AG09309 (cell line): ENCODE results near the gene BICRA.
"Not testable (repeated sequence)": the region's sequence is repeated elsewhere in the genome, so short reads cannot be mapped to it uniquely, and the experiment has no call there.

ENCODE experiments used
- DNase-seq: peaks from one replicate; pipeline ENCODE4 v3.0.0-alpha.2; 2010; ENCODE audit warnings: low read depth
- H3K4me3 ChIP-seq: 2 replicates; pipeline ENCODE4 v1.5.1; 2011; ENCODE audit warnings: mild to moderate bottlenecking, low read depth, low read length, moderate library complexity; ENCODE audit not compliant: control insufficient read depth
- TF ChIP-seq, protein P1 (sequence below): IDR thresholded peaks from 2 replicates; pipeline ENCODE4 v1.5.1; 2011; ENCODE audit warnings: mild to moderate bottlenecking, low read depth, low read length, inconsistent platforms; ENCODE audit not compliant: insufficient read depth, control insufficient read depth; ENCODE audit errors: missing control alignments

Gene BICRA

DNA sequence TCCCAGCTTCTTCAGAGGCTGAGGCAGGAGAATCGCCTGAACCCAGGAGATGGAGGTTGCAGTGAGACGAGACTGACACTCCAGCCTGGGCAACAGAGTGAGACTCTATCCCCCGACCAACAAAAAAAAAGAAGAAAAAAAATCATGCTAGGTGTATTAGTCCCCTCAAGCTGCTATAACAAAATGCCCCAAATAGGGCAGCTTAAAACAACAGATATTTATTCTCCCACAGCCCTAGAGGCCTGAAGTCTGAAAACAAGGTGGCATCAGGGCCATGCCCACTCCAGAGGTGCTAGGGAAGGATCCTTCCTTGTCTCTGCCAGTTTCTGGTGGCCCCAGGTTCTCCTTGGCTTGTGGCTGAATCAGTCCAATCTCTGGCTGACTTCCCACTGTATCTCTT, 95.7 kb downstream of the BICRA start:
- DNase-seq: no peak
- TF ChIP-seq, protein P1, sequence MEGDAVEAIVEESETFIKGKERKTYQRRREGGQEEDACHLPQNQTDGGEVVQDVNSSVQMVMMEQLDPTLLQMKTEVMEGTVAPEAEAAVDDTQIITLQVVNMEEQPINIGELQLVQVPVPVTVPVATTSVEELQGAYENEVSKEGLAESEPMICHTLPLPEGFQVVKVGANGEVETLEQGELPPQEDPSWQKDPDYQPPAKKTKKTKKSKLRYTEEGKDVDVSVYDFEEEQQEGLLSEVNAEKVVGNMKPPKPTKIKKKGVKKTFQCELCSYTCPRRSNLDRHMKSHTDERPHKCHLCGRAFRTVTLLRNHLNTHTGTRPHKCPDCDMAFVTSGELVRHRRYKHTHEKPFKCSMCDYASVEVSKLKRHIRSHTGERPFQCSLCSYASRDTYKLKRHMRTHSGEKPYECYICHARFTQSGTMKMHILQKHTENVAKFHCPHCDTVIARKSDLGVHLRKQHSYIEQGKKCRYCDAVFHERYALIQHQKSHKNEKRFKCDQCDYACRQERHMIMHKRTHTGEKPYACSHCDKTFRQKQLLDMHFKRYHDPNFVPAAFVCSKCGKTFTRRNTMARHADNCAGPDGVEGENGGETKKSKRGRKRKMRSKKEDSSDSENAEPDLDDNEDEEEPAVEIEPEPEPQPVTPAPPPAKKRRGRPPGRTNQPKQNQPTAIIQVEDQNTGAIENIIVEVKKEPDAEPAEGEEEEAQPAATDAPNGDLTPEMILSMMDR: no peak
- no peak overlapping the region for H3K4me3 ChIP-seq

DNA sequence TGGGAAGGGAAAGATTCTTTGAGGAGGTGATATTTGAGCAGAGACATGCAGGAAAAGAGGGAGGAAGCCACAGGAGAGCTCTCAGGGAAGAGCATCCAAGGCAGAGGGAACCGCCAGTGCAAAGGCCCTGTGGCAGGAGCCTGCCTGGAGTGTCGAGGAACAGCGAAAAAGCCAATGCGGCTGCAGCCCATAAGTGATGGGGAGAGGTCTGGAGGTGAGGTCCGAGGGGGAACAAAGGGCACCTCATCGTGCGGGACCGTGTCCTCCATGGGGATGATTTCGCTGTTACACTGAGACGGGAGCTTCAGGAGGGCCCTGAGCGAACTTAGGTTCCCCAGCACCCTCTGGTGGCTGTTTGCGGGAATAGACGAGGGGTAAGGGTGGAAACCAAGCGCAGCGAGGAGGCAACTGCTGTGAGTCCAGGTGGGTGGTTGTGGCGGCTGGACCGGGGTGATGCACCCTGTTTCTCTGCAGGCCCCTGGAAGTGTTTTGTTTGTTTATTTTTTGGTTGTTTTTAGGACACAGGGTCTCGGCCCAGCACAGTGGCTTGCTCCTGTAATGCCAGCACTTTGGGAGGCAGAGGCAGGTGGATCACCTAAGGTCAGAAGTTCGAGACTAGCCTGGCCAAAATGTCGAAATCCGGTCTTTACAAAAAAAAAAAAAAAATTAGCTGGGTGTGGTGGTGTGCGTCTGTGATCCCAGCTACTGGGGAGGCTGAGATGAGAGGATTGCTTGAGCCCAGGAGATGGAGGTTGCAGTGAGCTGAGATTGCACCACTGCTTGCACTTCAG, 98.4 kb downstream of the BICRA start:
- TF ChIP-seq, protein P1: peak; percentile 88
- H3K4me3 ChIP-seq: no peak overlapping the region
- DNase-seq: no peak

DNA sequence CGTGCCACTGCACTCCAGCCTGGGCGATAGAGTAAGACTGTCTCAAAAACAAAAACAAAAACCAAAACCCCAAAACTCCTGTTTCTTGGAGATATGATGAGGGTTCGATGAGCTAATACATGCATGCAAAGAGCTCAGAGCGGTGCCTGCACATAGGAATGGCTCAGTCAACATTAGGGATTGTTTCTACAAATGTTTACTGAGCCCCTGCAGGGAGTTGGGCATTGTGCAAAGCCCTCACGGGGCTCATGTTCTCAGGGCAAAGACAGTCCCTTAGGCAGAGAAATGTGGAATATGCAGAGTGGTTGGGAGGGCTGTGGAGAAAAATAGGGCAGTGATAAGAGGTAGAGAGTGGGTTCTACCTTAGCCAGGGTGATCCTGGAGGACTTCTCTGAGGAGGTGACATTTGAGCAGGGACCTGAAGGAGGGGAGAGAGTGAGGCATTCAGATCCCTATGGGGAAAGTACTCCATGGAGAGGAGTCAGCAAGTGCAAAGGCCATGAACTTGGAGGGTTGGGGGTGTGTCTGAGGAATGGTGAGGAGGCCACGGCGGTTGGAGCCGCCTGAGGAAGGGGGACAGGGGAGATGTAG, 102.8 kb downstream of the BICRA start:
- DNase-seq: no peak
- TF ChIP-seq, protein P1: no peak
- H3K4me3 ChIP-seq: no peak overlapping the region

DNA sequence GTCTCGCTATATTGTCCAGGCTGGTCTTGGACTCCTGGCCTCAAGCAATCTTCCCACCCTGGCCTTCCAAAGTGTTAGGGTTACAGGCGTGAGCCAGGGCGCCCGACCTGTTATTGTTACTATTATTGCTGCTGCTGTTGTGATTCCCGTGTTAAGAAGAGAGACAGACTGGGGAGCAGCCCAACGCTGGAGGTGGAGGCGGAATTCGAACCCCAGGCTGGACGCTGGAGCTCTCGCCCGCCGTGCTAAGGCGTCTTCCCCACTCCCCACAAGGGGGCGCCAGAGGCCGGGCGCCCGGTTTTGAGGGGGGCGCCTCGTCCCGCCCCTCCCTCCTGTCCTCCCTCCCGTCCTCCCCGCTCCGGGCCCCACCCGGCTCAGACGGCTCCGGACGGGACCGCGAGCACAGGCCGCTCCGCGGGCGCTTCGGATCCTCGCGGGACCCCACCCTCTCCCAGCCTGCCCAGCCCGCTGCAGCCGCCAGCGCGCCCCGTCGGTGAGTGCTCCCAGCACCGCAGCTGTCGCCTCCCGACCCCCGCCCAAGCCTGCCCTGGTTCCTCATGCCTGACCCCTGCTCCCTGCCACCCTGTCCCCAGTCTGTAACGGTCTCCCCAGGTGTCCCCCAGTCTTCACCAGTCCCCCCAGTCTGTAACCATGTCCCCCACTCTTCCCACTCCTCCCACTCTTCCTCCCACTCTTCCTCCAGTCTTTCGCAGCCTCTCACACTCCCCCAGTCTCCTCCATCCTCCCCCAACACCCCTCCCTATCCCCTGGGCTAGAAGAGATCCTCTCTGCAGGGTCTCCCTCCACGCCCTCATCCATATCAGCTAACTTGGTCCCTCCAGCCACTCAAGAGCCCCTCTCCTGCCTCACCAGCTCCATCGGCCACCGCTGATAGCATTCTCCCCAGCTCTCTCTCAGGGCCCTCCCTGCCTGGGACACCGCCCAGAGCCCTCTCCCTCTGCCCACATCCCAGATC, 104.4 kb downstream of the BICRA start, which contains the start of gene EHD2:
TSS of gene EHD2 (plus strand) at position 377 of the 976 bp plus-strand sequence. CDS start 3,191 bp downstream, outside the sequence.
- TF ChIP-seq, protein P1: peak; percentile 91
- DNase-seq: no peak
- peak within 1 kb of the TSS; percentile 91 for H3K4me3 ChIP-seq

DNA sequence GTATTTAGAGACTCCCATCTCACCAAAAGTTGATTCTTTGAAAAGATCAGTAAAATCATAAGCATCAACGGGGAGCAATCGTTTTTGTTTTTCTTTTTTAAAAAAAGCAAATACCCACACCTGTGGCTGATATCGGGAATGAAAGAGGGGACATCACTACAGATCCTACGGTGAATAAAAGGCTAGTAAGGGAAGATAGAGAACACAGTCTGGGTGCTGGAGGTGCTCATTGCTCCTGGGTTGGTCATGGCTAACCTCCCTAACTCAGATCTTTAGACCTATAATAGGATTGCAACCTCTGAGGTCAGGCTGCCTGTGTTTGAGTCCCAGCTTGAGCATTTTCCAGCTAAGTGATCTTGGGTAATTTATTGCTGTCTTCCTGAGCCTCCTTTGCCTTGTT, 105.4 kb downstream of the BICRA start:
- DNase-seq: no peak
- TF ChIP-seq, protein P1: no peak
- H3K4me3 ChIP-seq: peak overlapping the region; percentile 91

DNA sequence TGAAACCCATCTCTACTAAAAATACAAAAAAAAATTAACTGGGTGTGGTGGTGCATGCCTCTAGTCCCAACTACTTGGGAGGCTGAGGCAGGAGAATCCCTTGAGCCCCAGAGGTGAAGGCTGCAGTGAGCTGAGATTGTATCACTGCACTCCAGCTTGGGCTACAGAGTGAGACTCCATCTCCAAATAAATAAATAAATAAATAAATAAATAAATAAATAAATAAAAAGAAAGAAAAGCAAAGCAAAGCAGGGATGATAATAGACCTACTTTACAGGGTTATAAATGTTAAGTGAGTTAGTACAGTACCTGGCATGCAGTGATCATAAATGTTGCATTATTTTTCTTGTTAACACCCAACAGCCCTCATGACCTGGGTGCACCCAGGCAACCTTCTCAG, 105.9 kb downstream of the BICRA start:
- not testable (repeated sequence) for DNase-seq
- peak overlapping the region; percentile 91 for H3K4me3 ChIP-seq
